ENCODE results near the gene TTLL9.

DNA sequence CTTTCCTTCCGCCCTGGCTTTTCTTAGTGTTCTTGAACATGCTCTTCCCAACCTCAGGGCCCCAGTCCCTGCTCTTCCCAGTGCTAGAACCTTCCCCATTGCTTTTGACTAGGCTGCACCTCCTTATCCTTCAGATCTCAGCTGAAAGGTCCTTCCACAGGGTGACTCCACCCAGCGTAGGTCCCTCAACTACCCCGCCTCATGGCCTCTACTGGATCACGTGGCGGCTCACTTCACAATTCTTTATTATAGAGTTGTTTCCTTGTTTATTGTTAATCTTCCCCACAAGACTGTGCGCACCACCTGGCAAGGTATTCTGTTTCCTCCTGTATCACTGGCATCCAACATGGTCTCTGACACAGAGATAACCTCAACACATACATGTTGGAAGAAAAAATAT is 31.2 kb downstream of the TTLL9 start:
- TF ChIP-seq CTCF (IDR thresholded peaks at IDR 0.05 in 2 of 3, conservative IDR thresholded peaks at IDR 0.05 in 1 of 3; ENCODE audit: control insufficient read depth in 2 of 3, extremely low read depth in 1 of 3, insufficient read depth in 1 of 3, low read depth in 3 of 3, low read length in 3 of 3) (no peak), TCF12 (IDR thresholded peaks at IDR 0.05; ENCODE audit: low read depth, low read length) (no peak), ZNF274 (IDR thresholded peaks at IDR 0.05; ENCODE audit: insufficient read depth, insufficient read length) (no peak)
- TF ChIP-seq, protein P1, sequence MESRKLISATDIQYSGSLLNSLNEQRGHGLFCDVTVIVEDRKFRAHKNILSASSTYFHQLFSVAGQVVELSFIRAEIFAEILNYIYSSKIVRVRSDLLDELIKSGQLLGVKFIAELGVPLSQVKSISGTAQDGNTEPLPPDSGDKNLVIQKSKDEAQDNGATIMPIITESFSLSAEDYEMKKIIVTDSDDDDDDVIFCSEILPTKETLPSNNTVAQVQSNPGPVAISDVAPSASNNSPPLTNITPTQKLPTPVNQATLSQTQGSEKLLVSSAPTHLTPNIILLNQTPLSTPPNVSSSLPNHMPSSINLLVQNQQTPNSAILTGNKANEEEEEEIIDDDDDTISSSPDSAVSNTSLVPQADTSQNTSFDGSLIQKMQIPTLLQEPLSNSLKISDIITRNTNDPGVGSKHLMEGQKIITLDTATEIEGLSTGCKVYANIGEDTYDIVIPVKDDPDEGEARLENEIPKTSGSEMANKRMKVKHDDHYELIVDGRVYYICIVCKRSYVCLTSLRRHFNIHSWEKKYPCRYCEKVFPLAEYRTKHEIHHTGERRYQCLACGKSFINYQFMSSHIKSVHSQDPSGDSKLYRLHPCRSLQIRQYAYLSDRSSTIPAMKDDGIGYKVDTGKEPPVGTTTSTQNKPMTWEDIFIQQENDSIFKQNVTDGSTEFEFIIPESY (IDR thresholded peaks at IDR 0.05): no peak
